GM12878 (cell line): ENCODE data around the gene VEGFA. TPM values are rescaled to one million over a fixed set of nuclear protein-coding genes. Genes with fewer than 3 reads are reported as not detected.

ENCODE experiments used
- ATAC-seq: fragments of 200-7000 bp; cut with Tn5 transposase; 3 replicates; pipeline ENCODE4 v1.9.1; 2020; ENCODE audit warnings: mild to moderate bottlenecking, moderate library complexity
- BruUV-seq: library from RNA; stranded (reverse); fragments of 400-500 nt; replicated peaks from 2 replicates; lab custom pipeline; 2021; lab: Mats Ljungman, UMichigan
- CTCF ChIA-PET: fragments of 300-600 bp; sonication (Branson Sonifier 250); formaldehyde crosslinking; extraction: SDS; loops from one replicate; lab custom pipeline; 2021; ENCODE audit warnings: inconsistent platforms; lab: Yijun Ruan, JAX
- POLR2A ChIA-PET: fragments of 350-600 bp; formaldehyde crosslinking; extraction: SDS; loops from one replicate; lab custom pipeline; 2021; ENCODE audit warnings: inconsistent platforms; lab: Charles Lee
- RAD21 ChIA-PET: fragments of 300-600 bp; sonication (Branson Sonifier 250); formaldehyde crosslinking; loops from one replicate; lab custom pipeline; 2023; ENCODE audit warnings: antibody characterized with exemption; ENCODE audit not compliant: unreplicated experiment; lab: Charles Lee
- SMC1A ChIA-PET: fragments of 300-600 bp; sonication (Branson Sonifier 250); formaldehyde crosslinking; loops from one replicate; lab custom pipeline; 2023; ENCODE audit not compliant: unreplicated experiment, uncharacterized antibody; lab: Charles Lee
- DNase-seq: peaks from one replicate; pipeline ENCODE4 v3.0.0-alpha.2; 2011; ENCODE audit warnings: low read depth, low spot score
- FAIRE-seq: peaks from 3 replicates; lab custom pipeline; 2011; peaks lifted over from hg19 to GRCh38; lab: Jason Lieb, UNC
- H2AFZ ChIP-seq: 2 replicates; pipeline ENCODE4 v1.6.0; 2011; ENCODE audit warnings: low read depth, low read length, control low read depth; ENCODE audit not compliant: control insufficient read depth
- H3K27ac ChIP-seq: 2 replicates; pipeline ENCODE4 v1.5.1; 2011; ENCODE audit warnings: control low read depth; ENCODE audit not compliant: control insufficient read depth, insufficient read depth
- H3K27me3 ChIP-seq, 2 experiments: replicated peaks in 1 of 2; 2 replicates each; pipeline versions ENCODE4 v1.6.0 to v1.6.1; 2011; ENCODE audit warnings: low read length in 1 of 2; ENCODE audit not compliant: control insufficient read depth in 2 of 2, insufficient read depth in 2 of 2
- H3K36me3 ChIP-seq, 2 experiments: 2 replicates each; pipeline ENCODE4 v1.5.1; 2011; ENCODE audit warnings: low read length in 1 of 2; ENCODE audit not compliant: control insufficient read depth in 2 of 2, insufficient read depth in 2 of 2
- H3K4me1 ChIP-seq: 2 replicates; pipeline ENCODE4 v1.6.1; 2011; ENCODE audit warnings: mild to moderate bottlenecking, low read length, moderate library complexity, mixed read lengths; ENCODE audit not compliant: control insufficient read depth, insufficient read depth
- H3K4me2 ChIP-seq: 2 replicates; pipeline ENCODE4 v1.6.0; 2011; ENCODE audit warnings: control low read depth; ENCODE audit not compliant: control insufficient read depth, insufficient read depth
- H3K4me3 ChIP-seq: fragments of 200-600 bp; sonication (generic); 2 replicates; pipeline ENCODE4 v1.5.1; 2016
- H3K79me2 ChIP-seq: 2 replicates; pipeline ENCODE4 v1.6.0; 2011; ENCODE audit warnings: low read length; ENCODE audit not compliant: control insufficient read depth, insufficient read depth
- H3K9ac ChIP-seq: 2 replicates; pipeline ENCODE4 v1.8.0; 2011; ENCODE audit warnings: low read length, control low read depth, mixed read lengths; ENCODE audit not compliant: control insufficient read depth, insufficient read depth
- H3K9me3 ChIP-seq: replicated peaks from 3 replicates; pipeline ENCODE4 v1.5.1; 2011; ENCODE audit warnings: mild to moderate bottlenecking, low read length; ENCODE audit not compliant: control insufficient read depth, insufficient read depth
- H4K20me1 ChIP-seq: 2 replicates; pipeline ENCODE4 v1.6.0; 2011; ENCODE audit not compliant: control insufficient read depth, insufficient read depth
- BRCA1 ChIP-seq: IDR thresholded peaks from 2 replicates; pipeline ENCODE4 v1.6.1; 2011; ENCODE audit warnings: low read depth, low read length, improper control_type of control experiment
- CEBPB ChIP-seq, 2 experiments: fragments of 150-350 bp in 1 of 2; IDR thresholded peaks; 2 replicates each; pipeline ENCODE4 v1.6.1; 2012 to 2014; ENCODE audit warnings: low read depth in 2 of 2, low read length in 2 of 2, borderline replicate concordance in 1 of 2, inconsistent platforms in 1 of 2
- CREM ChIP-seq: IDR thresholded peaks from 2 replicates; pipeline ENCODE4 v1.6.1; 2014; ENCODE audit warnings: antibody characterized with exemption, low read depth
- HDAC2 ChIP-seq: fragments of 200-600 bp; sonication (generic); IDR thresholded peaks from 2 replicates; pipeline ENCODE4 v1.6.1; 2017
- MEF2B ChIP-seq: fragments of 450-650 bp; IDR thresholded peaks from 2 replicates; pipeline ENCODE4 v1.6.1; 2018; ENCODE audit warnings: mild to moderate bottlenecking, moderate library complexity; ENCODE audit not compliant: partially characterized antibody, poor library complexity, severe bottlenecking
- RBBP5 ChIP-seq: fragments of 200-600 bp; sonication (generic); conservative IDR thresholded peaks from 2 replicates; pipeline ENCODE4 v1.6.1; 2016
- SUZ12 ChIP-seq: fragments of 200-600 bp; sonication (generic); IDR thresholded peaks from one replicate; pipeline ENCODE4 v1.6.1; 2018; ENCODE audit warnings: antibody characterized with exemption, mild to moderate bottlenecking; ENCODE audit not compliant: unreplicated experiment
- WRNIP1 ChIP-seq: IDR thresholded peaks from 2 replicates; pipeline ENCODE4 v1.6.1; 2011; ENCODE audit warnings: low read depth, low read length, improper control_type of control experiment, borderline replicate concordance
- ZNF207 ChIP-seq: fragments of 450-650 bp; IDR thresholded peaks from 2 replicates; pipeline ENCODE4 v1.6.1; 2014; ENCODE audit warnings: antibody characterized with exemption, mild to moderate bottlenecking, borderline replicate concordance
- ZNF274 ChIP-seq: IDR thresholded peaks from one replicate; pipeline ENCODE4 v1.8.0; 2011; ENCODE audit not compliant: insufficient read length, insufficient read depth
- ZZZ3 ChIP-seq: IDR thresholded peaks from 2 replicates; pipeline ENCODE4 v1.6.1; 2011; ENCODE audit warnings: low read depth; ENCODE audit not compliant: control insufficient read depth, insufficient read length
- WGBS: methylation state at CpG from one replicate; pipeline ENCODE4 v1.1.6; 2016; ENCODE audit warnings: low lambda C conversion rate; ENCODE audit not compliant: insufficient replicate concordance, insufficient coverage; ENCODE audit errors: missing lambda C conversion rate; 5-methylcytosine and 5-hydroxymethylcytosine counted together
- in situ Hi-C: fragments of 300-500 bp; cut with MboI; formaldehyde crosslinking; loops from 9 replicates; pipeline ENCODE4 v1.14.3; 2018; ENCODE audit warnings: mixed read lengths
- intact Hi-C: fragments of 100-400 bp; cut with micrococcal nuclease; formaldehyde crosslinking; loops from one replicate; pipeline ENCODE4 v1.14.2; 2022; ENCODE audit not compliant: unreplicated experiment
- polyA plus RNA-seq, 11 experiments: library from polyadenylated mRNA; depleted of rRNA in 4 of 11; unstranded in 6 of 11; stranded (reverse) in 5 of 11; fragments of >200 nt; fragmentation: Nextera tagmentation in 4 of 11; fragmentation: Illumina TruSeq in 1 of 11; extraction: Ambion mirVana in 4 of 11; extraction: Trizol in 1 of 11; gene quantifications; 1 replicate in 1 of 11; 2 replicates in 10 of 11; pipeline versions ENCODE4 v1.2.1 to v1.2.3, GENCODE V29; 2011 to 2016; ENCODE audit warnings: inconsistent platforms in 2 of 11, missing spikeins in 2 of 11, low read depth in 1 of 11
- total RNA-seq, 4 experiments: library from RNA; depleted of rRNA in 3 of 4; stranded (reverse); fragments of >200 nt in 3 of 4; fragmentation: Illumina TruSeq in 1 of 4; extraction: Trizol in 1 of 4; gene quantifications; 2 replicates each; pipeline versions ENCODE4 v1.2.1 to v1.2.3, GENCODE V29; 2013 to 2021
- TF ChIP-seq, protein P1 (sequence below), 3 experiments: IDR thresholded peaks in 2 of 3; conservative IDR thresholded peaks in 1 of 3; 2 replicates each; pipeline ENCODE4 v1.5.1; 2011; ENCODE audit warnings: low read depth in 3 of 3, low read length in 3 of 3, mild to moderate bottlenecking in 3 of 3, control low read depth in 2 of 3, moderate library complexity in 2 of 3, inconsistent platforms in 1 of 3, mixed read lengths in 1 of 3; ENCODE audit not compliant: control insufficient read depth in 2 of 3, insufficient read depth in 1 of 3; ENCODE audit errors: extremely low read depth in 1 of 3
- TF ChIP-seq, protein P2 (sequence below): IDR thresholded peaks from 2 replicates; pipeline ENCODE4 v1.6.1; 2012; ENCODE audit warnings: mild to moderate bottlenecking, low read depth, low read length
- TF ChIP-seq, protein P3 (sequence below): IDR thresholded peaks from 2 replicates; pipeline ENCODE4 v1.6.1; 2011; ENCODE audit warnings: low read depth, low read length, improper control_type of control experiment, borderline replicate concordance

Gene VEGFA
- total and polyA plus RNA-seq, 10 of the 15 experiments (the other 5 are each of a cell fraction or from before 2014, with no cell fraction given): 0.96 to 140 (median 16.9) TPM

DNA sequence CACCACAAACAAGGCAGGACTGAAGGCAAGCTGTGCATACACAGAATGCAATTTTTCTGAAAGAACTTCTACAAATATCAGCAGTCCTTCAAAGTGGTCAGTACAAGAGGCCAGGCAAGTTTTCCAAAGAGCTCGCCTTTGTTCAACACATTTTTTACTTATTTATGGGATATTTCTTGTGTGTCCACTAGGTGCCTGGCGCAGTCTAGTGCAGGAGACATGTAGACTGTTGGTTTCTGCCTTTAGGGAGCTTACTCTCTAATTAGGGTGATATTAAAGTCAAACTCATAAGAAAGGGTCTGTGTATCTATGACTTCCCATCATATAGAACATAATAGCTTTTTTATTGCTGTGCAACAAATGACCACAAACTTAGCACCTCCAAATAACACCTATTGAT, 21.2 kb upstream of the VEGFA start (continued):
- TF ChIP-seq, protein P1, sequence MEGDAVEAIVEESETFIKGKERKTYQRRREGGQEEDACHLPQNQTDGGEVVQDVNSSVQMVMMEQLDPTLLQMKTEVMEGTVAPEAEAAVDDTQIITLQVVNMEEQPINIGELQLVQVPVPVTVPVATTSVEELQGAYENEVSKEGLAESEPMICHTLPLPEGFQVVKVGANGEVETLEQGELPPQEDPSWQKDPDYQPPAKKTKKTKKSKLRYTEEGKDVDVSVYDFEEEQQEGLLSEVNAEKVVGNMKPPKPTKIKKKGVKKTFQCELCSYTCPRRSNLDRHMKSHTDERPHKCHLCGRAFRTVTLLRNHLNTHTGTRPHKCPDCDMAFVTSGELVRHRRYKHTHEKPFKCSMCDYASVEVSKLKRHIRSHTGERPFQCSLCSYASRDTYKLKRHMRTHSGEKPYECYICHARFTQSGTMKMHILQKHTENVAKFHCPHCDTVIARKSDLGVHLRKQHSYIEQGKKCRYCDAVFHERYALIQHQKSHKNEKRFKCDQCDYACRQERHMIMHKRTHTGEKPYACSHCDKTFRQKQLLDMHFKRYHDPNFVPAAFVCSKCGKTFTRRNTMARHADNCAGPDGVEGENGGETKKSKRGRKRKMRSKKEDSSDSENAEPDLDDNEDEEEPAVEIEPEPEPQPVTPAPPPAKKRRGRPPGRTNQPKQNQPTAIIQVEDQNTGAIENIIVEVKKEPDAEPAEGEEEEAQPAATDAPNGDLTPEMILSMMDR (IDR thresholded peaks at IDR 0.05 in 2 of 3, conservative IDR thresholded peaks at IDR 0.05 in 1 of 3; ENCODE audit: control insufficient read depth in 2 of 3, extremely low read depth in 1 of 3, insufficient read depth in 1 of 3, low read depth in 3 of 3, low read length in 3 of 3): no peak

DNA sequence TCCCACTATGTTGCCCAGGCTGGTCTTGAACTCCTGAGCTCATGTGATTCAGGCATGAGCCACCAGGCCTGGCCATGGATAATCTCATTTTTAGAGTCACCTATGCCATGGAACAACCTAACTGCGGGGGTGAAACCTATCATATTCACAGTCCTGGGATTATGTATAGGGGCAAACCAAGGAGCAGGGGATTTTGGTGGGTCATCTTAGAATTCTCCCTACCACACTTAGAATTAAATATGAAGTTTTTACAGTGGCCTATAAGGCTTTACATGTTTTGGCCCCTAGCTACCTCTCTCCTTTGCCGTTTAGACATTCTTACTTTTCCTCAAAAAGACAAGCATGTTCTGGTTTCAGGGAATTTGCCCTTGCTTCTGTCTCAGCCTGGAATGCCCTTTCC, 20.6 kb upstream of the VEGFA start:
- Histone ChIP-seq H3K9ac (no peak overlapping the region), H3K79me2 (no peaks in the 10 kb centered on the region), H3K4me2 (no peak overlapping the region), H2AFZ (no peak overlapping the region), H3K27me3 (no peaks in the 10 kb centered on the region), H3K9me3 (no peaks in the 10 kb centered on the region), H3K27ac (no peak overlapping the region), H3K4me1 (no peaks in the 10 kb centered on the region), H3K4me3 (no peak overlapping the region), H4K20me1 (no peaks in the 10 kb centered on the region), H3K36me3 (no peaks in the 10 kb centered on the region)
- DNase-seq (no peak), FAIRE-seq (no peak), ATAC-seq (no peak)
- SMC1A ChIA-PET: interaction anchor here (1.4 to 2.1 kb wide), 4 partner anchors 9 to 82 kb away, joined by 3 to 6 read pairs (median 5); no protein-coding TSS in a partner anchor
- CTCF ChIA-PET: interaction anchor here (1.2 kb wide), 1 partner anchor 25 kb away, joined by 3 read pairs; no protein-coding TSS in a partner anchor
- TF ChIP-seq SUZ12 (no peak), MEF2B (no peak), BRCA1 (no peak), ZZZ3 (no peak), HDAC2 (no peak), ZNF207 (no peak), ZNF274 (no peak), RBBP5 (no peak), WRNIP1 (no peak), CREM (no peak), CEBPB (IDR thresholded peaks at IDR 0.05; ENCODE audit: borderline replicate concordance in 1 of 2, low read depth in 2 of 2, low read length in 2 of 2) (no peak)
- TF ChIP-seq, protein P2, sequence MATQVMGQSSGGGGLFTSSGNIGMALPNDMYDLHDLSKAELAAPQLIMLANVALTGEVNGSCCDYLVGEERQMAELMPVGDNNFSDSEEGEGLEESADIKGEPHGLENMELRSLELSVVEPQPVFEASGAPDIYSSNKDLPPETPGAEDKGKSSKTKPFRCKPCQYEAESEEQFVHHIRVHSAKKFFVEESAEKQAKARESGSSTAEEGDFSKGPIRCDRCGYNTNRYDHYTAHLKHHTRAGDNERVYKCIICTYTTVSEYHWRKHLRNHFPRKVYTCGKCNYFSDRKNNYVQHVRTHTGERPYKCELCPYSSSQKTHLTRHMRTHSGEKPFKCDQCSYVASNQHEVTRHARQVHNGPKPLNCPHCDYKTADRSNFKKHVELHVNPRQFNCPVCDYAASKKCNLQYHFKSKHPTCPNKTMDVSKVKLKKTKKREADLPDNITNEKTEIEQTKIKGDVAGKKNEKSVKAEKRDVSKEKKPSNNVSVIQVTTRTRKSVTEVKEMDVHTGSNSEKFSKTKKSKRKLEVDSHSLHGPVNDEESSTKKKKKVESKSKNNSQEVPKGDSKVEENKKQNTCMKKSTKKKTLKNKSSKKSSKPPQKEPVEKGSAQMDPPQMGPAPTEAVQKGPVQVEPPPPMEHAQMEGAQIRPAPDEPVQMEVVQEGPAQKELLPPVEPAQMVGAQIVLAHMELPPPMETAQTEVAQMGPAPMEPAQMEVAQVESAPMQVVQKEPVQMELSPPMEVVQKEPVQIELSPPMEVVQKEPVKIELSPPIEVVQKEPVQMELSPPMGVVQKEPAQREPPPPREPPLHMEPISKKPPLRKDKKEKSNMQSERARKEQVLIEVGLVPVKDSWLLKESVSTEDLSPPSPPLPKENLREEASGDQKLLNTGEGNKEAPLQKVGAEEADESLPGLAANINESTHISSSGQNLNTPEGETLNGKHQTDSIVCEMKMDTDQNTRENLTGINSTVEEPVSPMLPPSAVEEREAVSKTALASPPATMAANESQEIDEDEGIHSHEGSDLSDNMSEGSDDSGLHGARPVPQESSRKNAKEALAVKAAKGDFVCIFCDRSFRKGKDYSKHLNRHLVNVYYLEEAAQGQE: no peak
- TF ChIP-seq, protein P3, sequence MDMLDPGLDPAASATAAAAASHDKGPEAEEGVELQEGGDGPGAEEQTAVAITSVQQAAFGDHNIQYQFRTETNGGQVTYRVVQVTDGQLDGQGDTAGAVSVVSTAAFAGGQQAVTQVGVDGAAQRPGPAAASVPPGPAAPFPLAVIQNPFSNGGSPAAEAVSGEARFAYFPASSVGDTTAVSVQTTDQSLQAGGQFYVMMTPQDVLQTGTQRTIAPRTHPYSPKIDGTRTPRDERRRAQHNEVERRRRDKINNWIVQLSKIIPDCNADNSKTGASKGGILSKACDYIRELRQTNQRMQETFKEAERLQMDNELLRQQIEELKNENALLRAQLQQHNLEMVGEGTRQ: no peak
- BruUV-seq: no TSS peak
- RAD21 ChIA-PET: interaction anchor here (1.3 kb wide), 1 partner anchor 24 kb away, joined by 4 read pairs; no protein-coding TSS in a partner anchor
- in situ Hi-C loops: no loop called here
- WGBS: 65% methylated on average over 2 of the region's 2 CpGs
- POLR2A ChIA-PET: no interaction called here
- intact Hi-C loops: no loop called here
